ENCODE measurements around the gene SEMA4A. TPM values are rescaled to one million over a fixed set of nuclear protein-coding genes. Genes with fewer than 3 reads are reported as not detected.

SEMA4A gene
- total and polyA plus RNA-seq, 2 of the 8 experiments (the other 6 are each of a cell fraction or from before 2014, with no cell fraction given): 7.3 to 10.6 TPM

DNA sequence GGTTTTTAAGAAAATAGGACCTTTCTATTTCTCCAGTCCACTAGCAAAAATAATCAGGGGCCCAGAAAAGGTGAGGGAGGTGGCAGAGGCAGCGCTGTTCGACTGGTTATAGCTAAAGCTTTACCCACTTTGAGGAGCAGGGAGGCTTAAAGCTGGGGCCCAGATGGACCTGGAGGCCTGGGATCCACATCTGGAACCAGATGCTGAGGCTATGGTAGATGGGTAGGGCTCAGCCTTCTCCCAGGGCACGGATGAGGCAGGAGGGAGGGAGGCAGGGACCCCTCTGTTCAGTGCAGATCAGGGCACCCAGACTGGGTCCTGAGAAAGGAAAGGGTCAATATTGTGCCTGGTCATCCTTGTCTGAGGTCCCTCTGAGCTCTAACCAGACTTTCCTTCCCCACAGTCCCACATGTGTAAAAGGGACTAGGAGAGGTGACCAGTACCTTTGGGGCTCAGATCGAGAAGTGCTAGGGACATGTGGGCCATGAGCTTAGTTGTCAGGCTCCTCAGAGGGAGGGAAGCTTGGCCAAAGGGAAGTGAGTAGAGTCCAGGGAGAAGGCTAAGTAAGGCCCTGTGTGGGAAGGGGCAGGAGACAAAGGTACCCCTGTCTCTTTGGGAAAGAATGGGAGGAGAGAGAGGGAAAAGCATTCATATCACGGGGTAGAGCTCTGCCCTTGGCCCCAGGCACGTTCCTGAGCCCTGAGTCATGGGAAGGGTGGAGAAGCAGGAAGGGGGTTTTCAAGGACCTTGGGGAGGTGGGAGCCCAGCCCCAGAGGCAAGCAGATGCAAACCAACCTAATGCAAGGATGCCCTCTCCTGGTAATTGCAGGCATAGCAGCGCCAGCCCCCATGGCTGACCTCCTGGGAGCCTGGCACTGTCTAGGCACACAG is 23.5 kb upstream of the SEMA4A start:
- 0 out of 8 replicates have a peak overlapping the region, but pooled peaks of 1 of the 4 experiments have one; percentile 5 for H3K4me3 ChIP-seq (ENCODE audit: extremely low read depth in 1 of 4, insufficient read depth in 2 of 4, low read depth in 3 of 4, low read length in 4 of 4)
- peak overlapping the region; percentile 88 for H3K27ac ChIP-seq (ENCODE audit: low read depth, low read length)
- peak overlapping the region in 3 of 4 experiments; percentile 59 to 67 (median 63); a peak in 5 of 7 replicates for H3K9ac ChIP-seq (replicated peaks in 1 of 4; ENCODE audit: extremely low read depth in 1 of 4, low read depth in 3 of 4, low read length in 3 of 4)
- no peak overlapping the region for H3K23ac ChIP-seq (ENCODE audit: insufficient read length)
- peak overlapping the region; percentile 30 for H3K56ac ChIP-seq (replicated peaks; ENCODE audit: insufficient read length, low read depth, low read length)
- peak overlapping the region; percentile 62 for H2BK20ac ChIP-seq (ENCODE audit: low read length)
- H4K91ac ChIP-seq (replicated peaks; ENCODE audit: insufficient read length, low read length): peak overlapping the region; percentile 59
- no peaks in the 10 kb centered on the region for H3K27me3 ChIP-seq (replicated peaks in 1 of 4; ENCODE audit: control insufficient read depth in 3 of 4, extremely low read depth in 1 of 4, insufficient read depth in 3 of 4, low read length in 3 of 4)
- no peaks in the 10 kb centered on the region for H3K9me3 ChIP-seq (ENCODE audit: insufficient read depth in 2 of 2, low read depth in 1 of 2, low read length in 1 of 2)
- CTCF ChIA-PET (ENCODE audit: partially characterized antibody): interaction anchor here (0.5 to 42.4 kb wide), 44 partner anchors 9 to 533 kb away, joined by 3 to 1994 read pairs (median 5); partner anchors contain the start of genes BGLAP, LMNA, MEX3A and PAQR6
- no peaks in the 10 kb centered on the region for H3K23me2 ChIP-seq (ENCODE audit: low read depth, low read length)
- H2BK5ac ChIP-seq (ENCODE audit: low read depth, low read length): peak overlapping the region; percentile 89
- H2BK15ac ChIP-seq (ENCODE audit: low read length): peak overlapping the region; percentile 61; the same call in 1 of the 2 replicates
- H4K5ac ChIP-seq (ENCODE audit: insufficient read length, low read depth, low read length): peak overlapping the region; percentile 25
- POLR2A ChIA-PET (ENCODE audit: partially characterized antibody): interaction anchor here (0.6 to 28.0 kb wide), 13 partner anchors 9 to 152 kb away, joined by 3 to 763 read pairs (median 3); partner anchors contain the start of genes ARHGEF2, LMNA, MEX3A and PMF1
- H2BK120ac ChIP-seq (replicated peaks; ENCODE audit: low read depth, low read length): peak overlapping the region; percentile 17
- 47% methylated on average over 7 of the region's 7 CpGs; no CpG with 5 or more reads in 1 of the 2 experiments for WGBS, 2 experiments (ENCODE audit: extremely low coverage in 1 of 2, insufficient coverage in 1 of 2, insufficient read length in 1 of 2, insufficient replicate concordance in 2 of 2, low coverage in 1 of 2, low lambda C conversion rate in 2 of 2, missing lambda C conversion rate in 1 of 2)
- peaks cover 6 to 9% (median 8%) of the 10 kb centered on the region in 4 experiments; a peak in 4 of 8 replicates for H3K36me3 ChIP-seq (ENCODE audit: control insufficient read depth in 2 of 4, insufficient read depth in 4 of 4, low read length in 3 of 4)
- H4K20me1 ChIP-seq (replicated peaks in 1 of 2; ENCODE audit: control insufficient read depth in 1 of 2, insufficient read depth in 2 of 2, low read length in 2 of 2): no peaks in the 10 kb centered on the region
- H3K4me1 ChIP-seq (replicated peaks in 1 of 4; ENCODE audit: control insufficient read depth in 3 of 4, insufficient read depth in 4 of 4, low read length in 3 of 4): peaks cover 6 to 21% (median 10%) of the 10 kb centered on the region in 4 experiments
- no peak overlapping the region for H4K8ac ChIP-seq (ENCODE audit: extremely low read depth, insufficient read depth, low read length)
- FAIRE-seq (peak; percentile 69), DNase-seq (ENCODE audit: low read depth in 1 of 2, low spot score in 2 of 2) (peak; percentile 95 to 98)
- peak overlapping the region; percentile 88 for H2BK12ac ChIP-seq (ENCODE audit: low read depth, low read length)
- H3K4ac ChIP-seq (replicated peaks; ENCODE audit: insufficient read length, low read depth, low read length): peak overlapping the region; percentile 50
- no peaks in the 10 kb centered on the region; the same call in 1 of the 2 replicates for H3K79me1 ChIP-seq (ENCODE audit: low read depth, low read length)
- peak overlapping the region; percentile 43 for H3K18ac ChIP-seq (ENCODE audit: extremely low read depth, low read length)
- no peak overlapping the region for H3K14ac ChIP-seq (ENCODE audit: insufficient read length)
- no peaks in the 10 kb centered on the region for H3K79me2 ChIP-seq (ENCODE audit: control insufficient read depth in 1 of 2, insufficient read depth in 2 of 2, low read length in 2 of 2)
- H3K4me2 ChIP-seq (ENCODE audit: insufficient read depth in 1 of 2, low read depth in 2 of 2, low read length in 2 of 2): peak overlapping the region; percentile 1 to 36; a peak in 3 of 4 replicates
- no peak overlapping the region for H2AFZ ChIP-seq (ENCODE audit: low read length)
- peak overlapping the region; percentile 61 for H2AK5ac ChIP-seq (ENCODE audit: low read depth, low read length)
- peak; percentile 51; the same call in 1 of the 2 replicates for TF ChIP-seq SP1 (IDR thresholded peaks at IDR 0.05; ENCODE audit: low read depth, low read length)
- TF ChIP-seq KDM1A (IDR thresholded peaks at IDR 0.05; ENCODE audit: borderline replicate concordance, low read length): no peak
- no peak for TF ChIP-seq NANOG (IDR thresholded peaks at IDR 0.05; ENCODE audit: insufficient read depth, low read depth, low read length, poor library complexity, severe bottlenecking)
- TF ChIP-seq SRF (IDR thresholded peaks at IDR 0.05; ENCODE audit: low read depth, low read length): no peak
- TF ChIP-seq CHD2 (IDR thresholded peaks at IDR 0.05; ENCODE audit: low read length): no peak
- peak; percentile 91 for TF ChIP-seq BACH1 (IDR thresholded peaks at IDR 0.05; ENCODE audit: low read length)
- TF ChIP-seq EZH2 (IDR thresholded peaks at IDR 0.05; ENCODE audit: low read depth, low read length, severe bottlenecking): no peak
- TF ChIP-seq TCF12 (IDR thresholded peaks at IDR 0.05; ENCODE audit: low read depth, low read length): no peak
- TF ChIP-seq TEAD4 (IDR thresholded peaks at IDR 0.05; ENCODE audit: low read depth, low read length): peak; percentile 78
- TF ChIP-seq CTBP2 (IDR thresholded peaks at IDR 0.05; ENCODE audit: borderline replicate concordance, insufficient read depth, insufficient read length, low read length): no peak
- TF ChIP-seq ZNF274 (IDR thresholded peaks at IDR 0.05; ENCODE audit: borderline replicate concordance, extremely low read depth, low read length): no peak
